GM13976 (cell line): ENCODE data around the gene PARK7.

Experiments used
- DNase-seq: peaks from one replicate; pipeline ENCODE4 v3.0.0; 2012; ENCODE audit warnings: low spot score
- in situ Hi-C: fragments of 300-500 bp; cut with MboI; formaldehyde crosslinking; loops from one replicate; pipeline ENCODE4 v1.12.0; 2022; ENCODE audit warnings: low sequenced_read_pairs, mixed read lengths, inconsistent platforms; ENCODE audit not compliant: unreplicated experiment
- TF ChIP-seq, protein P1 (sequence below): IDR thresholded peaks from 2 replicates; pipeline ENCODE4 v1.5.1; 2012; ENCODE audit warnings: borderline replicate concordance, mild to moderate bottlenecking; ENCODE audit not compliant: insufficient read depth; ENCODE audit errors: extremely low read depth, missing control alignments, control extremely low read depth

PARK7 gene

DNA sequence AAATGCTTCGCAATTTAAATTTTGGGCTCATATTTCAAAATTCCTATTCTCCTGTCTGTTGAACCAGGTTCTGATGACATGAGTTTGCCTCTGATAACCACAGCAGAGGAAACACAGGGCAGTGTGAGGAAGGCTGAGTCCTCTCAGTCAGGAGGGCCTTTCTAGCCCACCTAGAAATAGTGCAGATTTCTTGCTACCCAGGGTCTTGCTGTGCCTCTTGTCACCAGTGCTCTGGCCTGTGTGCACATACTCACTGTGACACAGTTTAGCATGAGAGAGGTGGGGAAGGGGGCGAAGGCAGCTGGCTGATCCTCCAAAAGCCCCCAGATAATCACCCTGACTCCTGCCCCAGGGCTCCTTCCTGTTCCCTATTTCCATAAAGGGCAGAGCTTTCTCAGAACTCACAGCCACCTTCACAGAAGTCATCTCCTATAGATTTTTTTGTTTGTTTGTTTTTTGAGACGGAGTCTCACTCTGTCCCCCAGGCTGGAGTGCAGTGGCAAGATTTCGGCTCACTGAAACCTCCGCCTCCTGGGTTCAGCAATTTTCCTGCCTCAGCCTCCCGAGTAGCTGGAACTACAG lies 40.9 kb downstream of the PARK7 start:
- in situ Hi-C loops = no loop called here
- DNase-seq = no peak
- TF ChIP-seq, protein P1, sequence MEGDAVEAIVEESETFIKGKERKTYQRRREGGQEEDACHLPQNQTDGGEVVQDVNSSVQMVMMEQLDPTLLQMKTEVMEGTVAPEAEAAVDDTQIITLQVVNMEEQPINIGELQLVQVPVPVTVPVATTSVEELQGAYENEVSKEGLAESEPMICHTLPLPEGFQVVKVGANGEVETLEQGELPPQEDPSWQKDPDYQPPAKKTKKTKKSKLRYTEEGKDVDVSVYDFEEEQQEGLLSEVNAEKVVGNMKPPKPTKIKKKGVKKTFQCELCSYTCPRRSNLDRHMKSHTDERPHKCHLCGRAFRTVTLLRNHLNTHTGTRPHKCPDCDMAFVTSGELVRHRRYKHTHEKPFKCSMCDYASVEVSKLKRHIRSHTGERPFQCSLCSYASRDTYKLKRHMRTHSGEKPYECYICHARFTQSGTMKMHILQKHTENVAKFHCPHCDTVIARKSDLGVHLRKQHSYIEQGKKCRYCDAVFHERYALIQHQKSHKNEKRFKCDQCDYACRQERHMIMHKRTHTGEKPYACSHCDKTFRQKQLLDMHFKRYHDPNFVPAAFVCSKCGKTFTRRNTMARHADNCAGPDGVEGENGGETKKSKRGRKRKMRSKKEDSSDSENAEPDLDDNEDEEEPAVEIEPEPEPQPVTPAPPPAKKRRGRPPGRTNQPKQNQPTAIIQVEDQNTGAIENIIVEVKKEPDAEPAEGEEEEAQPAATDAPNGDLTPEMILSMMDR = no peak

DNA sequence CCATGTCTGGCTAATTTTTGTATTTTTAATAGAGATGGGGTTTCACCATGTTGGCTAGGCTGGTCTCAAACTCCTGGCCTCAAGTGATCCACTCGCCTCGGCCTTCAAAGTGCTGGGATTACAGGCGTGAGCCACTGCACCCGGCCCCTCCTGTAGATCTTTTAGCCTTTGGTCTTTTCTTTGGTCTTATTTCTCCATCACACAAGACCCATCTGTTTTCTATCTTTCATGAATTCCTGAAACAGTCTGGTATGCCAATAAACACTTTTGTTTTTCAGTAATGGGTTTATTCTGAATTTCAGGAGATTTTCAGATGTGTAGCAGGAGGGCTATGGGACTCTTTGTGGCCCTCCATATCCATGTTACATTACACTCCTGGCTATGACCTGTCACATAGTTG lies 41.4 kb downstream of the PARK7 start:
- DNase-seq = no peak
- TF ChIP-seq, protein P1 = no peak
- in situ Hi-C loops = no loop called here

DNA sequence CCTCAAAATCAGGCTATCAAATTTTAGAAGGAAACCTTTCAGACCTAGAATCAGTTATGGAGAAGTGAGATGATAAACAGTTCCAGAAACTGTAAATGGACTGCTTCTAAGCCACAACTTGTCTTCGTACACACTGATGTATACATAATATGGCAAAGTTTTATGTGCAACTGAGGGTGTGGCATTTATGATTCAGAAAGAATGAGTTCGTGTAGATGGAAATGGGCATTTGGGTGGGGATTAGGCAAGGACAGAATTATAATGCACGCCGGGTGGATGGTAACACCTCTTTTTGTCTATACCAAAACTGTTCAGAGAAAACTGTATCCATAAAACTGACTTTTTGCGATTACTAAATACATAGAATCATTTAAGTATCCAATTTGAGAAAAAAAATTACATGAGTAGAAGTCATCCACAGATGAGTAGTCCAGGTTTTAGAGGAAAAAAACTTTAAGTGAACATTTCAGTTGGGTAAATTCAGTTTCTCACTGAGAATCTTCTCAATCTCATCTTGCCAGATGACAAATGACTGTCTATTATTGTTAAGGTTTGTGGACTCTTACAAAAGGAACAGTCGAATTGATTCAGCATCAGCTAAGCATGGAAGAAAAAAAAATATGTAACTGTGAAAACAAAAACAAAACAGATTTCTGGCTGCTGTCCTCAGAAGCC lies 42.1 kb downstream of the PARK7 start:
- no peak for DNase-seq
- TF ChIP-seq, protein P1 = no peak
- in situ Hi-C loops = no loop called here

DNA sequence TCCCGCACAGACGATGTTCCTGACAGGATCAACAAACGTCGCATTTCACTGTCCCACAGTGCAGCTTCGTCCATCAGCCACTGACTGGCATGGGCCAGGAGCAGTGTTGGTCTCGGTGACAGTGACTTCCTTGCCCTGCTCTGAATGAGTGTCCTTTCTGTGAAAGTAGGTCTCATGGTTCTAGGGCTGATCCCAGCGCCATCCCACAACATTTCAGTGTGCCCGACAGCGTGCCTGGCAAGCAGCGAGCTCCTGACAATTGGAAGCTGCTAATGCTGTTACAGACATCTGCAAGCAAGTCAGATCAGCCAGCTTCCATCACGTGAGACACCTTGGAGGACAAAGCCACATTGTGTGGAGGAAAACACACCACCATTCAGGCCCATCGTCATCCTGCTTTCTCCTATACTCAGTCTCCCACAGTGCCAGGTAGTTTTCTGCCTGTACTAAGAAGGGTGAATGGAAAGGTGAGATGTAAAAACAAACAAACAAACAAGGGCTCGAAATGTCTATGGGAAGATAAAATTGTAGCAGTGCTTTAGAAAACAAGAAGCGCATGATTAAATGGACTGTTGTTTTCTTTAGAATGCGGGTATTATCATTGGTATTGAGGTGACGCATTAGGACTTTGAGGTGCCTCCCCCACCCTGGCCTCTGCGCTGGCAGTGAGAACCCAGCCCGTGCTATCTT lies 42.7 kb downstream of the PARK7 start:
- TF ChIP-seq, protein P1 = no peak
- in situ Hi-C loops = no loop called here
- no peak for DNase-seq

DNA sequence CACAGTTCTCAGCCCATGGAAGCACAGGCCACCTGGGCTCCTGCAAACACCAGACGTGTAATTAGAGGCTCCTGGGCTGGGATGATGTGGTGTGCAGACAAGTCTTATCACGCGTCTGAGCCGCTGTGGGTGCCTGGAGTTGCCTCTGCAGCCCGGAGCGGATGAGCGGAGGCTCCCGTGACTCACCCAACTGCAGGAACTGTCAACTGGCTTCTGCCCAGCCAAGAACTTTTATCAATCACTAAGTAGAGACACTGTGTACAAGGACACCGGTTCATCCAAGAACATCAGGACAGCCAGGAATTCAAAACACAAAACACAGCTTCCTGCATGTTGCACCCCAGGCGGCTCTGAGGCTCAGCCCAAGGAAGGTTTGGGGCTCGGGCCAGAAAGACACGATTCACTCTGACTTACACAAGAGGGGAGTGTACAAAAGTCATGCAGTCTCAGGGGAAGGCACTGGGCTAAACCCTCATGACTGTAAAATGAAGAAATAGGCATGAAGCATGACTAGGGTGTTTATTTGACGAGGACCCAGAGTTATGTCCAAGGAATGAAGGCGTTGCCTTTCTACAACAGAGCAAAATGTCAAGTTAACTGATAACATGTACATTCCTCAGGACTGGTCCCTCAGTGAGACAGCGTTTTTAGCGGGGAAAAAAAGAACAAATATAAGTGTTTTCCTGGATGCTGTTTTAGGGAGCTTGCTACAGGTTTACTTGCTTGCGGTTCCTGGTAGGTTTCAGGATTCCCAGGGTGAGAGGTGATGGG lies 43.5 kb downstream of the PARK7 start:
- TF ChIP-seq, protein P1 = no peak
- no peak for DNase-seq
- in situ Hi-C loops = no loop called here
